ENCODE measurements around the gene SOX21.

DNA sequence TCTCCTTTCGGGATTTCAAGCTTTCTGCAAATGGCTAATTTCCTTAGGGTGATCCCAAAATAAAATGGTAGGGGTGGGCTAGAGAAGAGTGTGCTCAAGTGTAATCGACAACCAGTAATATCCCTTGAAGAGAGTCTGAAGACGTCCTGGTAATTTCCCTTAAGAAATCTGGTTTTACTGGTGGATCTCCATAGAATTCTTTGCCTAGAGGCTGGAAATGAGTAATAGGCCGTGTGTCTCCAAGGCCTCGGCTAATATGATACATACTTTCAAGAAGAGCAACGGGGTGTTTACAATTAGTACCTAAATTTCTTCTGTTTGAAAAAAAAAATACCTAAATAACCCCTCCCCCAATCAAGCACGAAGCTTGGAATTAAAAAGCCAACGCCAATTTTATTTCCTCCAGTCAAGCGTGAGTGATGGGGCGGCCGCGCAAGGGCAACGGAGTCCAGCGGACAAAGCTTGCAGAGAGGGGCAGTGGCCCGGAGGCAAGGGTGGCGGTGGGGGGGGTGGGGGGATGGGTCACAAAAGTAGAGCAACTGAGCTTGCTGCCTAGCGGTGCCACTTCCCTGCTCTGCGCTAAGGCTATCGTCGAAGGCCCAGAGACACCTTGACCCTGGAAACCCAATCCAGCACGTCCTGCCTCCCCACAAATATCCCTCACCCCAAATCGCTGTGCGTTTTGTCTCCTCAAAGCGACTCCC, 7.8 kb downstream of the SOX21 start:
- no peak for TF ChIP-seq POLR2AphosphoS5 (IDR thresholded peaks at IDR 0.05)
- TF ChIP-seq, protein P1, sequence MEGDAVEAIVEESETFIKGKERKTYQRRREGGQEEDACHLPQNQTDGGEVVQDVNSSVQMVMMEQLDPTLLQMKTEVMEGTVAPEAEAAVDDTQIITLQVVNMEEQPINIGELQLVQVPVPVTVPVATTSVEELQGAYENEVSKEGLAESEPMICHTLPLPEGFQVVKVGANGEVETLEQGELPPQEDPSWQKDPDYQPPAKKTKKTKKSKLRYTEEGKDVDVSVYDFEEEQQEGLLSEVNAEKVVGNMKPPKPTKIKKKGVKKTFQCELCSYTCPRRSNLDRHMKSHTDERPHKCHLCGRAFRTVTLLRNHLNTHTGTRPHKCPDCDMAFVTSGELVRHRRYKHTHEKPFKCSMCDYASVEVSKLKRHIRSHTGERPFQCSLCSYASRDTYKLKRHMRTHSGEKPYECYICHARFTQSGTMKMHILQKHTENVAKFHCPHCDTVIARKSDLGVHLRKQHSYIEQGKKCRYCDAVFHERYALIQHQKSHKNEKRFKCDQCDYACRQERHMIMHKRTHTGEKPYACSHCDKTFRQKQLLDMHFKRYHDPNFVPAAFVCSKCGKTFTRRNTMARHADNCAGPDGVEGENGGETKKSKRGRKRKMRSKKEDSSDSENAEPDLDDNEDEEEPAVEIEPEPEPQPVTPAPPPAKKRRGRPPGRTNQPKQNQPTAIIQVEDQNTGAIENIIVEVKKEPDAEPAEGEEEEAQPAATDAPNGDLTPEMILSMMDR (IDR thresholded peaks at IDR 0.05), result no peak

Data from prostate gland (tissue), 2 donors.